Activated CD8-positive, alpha-beta memory T cell treated with anti-CD3 and anti-CD28 coated beads, Interleukin-2, amount 50 U/mL, for 24 hours (primary cell): ENCODE results near the gene CMSS1.

Source experiments
- DNase-seq: peaks from one replicate; pipeline ENCODE4 v3.0.0-alpha.2; 2020; ENCODE audit errors: extremely low read depth

Gene CMSS1

DNA sequence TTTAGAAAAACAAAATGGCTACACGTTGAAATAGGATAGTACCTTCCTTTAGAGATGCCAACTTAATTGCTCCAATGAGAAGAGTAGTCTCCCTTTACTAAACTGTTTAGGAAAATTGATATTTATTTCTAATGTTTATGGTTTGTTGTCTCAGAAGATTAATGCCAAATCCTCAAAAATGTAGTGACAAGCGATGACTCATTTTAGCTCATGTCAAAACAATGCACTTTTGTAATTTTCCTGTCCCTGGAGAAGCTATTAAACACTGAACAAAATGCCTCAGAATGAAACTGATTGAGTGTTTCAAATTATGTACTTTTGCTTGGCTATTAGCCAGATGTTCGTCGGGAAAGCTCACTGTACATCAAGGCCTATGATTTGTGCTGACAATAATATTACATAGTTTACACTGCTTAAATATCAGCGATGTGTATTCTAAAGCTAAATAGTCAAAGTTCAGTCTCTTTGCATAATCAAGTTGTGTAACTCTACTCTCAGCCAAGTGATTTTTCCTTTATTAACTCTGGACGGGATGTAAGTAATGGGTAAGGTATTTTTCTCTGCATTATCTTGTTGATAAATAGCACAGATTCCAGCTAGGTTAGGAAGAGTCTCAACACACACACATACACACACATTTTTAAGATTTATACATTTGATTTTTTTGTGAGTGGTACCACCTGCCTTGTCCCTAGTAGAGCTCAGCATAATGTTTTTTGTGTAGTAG lies 83.7 kb downstream of the CMSS1 start:
- DNase-seq, result no peak

DNA sequence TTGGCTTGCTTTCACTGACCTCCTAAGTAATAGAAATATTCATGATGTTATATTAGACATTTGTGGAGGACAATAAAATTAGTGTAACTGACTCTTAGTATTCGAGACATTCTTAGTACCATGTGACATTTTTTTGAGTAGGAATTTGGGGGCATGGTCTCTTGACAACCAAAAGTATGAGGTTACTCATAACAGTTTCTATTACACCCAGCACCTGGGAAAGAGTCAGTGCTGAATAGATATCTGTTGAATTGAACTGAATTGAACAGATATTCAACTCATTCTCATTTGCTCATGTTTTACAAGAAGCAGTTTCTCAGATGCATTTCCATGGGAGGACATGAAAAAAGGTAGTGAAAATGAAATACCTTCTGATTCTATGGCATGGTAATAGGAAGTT lies 84.4 kb downstream of the CMSS1 start:
- no peak for DNase-seq

DNA sequence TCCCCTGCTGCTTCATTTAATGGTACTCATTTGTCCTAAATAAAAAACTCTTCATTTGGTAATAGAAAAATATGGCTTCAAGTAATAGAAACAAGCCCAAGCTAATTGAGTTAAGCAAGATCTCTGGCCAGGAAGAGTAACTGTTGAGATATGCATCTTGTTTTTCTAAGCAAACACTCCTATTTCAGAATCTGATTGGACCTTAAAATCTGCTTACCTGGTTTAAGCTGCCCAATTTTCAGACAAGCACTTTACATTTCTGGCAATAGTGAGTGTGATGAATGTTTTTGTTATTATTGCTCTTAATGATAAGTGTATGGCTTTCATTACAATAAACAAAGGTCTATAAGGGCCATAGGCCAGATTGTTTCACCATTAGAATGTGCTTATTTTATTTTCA lies 86.2 kb downstream of the CMSS1 start:
- no peak for DNase-seq

DNA sequence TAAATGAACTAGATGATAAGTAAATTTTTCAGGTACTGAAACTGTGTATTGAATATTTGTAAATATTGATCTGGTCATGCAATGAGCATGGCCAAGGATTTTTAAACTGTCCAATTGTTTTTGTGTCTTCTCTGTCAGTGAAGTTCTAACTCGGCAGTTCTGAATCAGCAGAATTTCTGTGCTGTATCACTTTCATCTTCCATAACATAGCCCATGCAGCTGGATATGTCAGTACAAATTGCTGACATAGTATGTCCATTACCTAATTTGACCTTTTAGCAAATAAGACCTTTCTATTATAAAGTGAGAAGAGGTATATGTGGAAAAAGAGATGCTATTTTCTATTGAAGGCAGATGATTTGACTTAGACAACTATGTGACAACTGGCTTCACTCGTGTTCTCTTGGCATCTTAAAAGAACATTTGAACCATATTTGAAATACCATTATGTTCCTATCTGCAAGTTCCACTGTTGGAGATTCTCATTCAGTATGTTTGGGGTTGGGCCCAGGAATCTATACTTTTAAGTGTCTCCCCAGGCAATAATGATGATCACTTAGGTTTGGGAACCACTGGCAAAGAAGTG lies 90.4 kb downstream of the CMSS1 start:
- no peak for DNase-seq

DNA sequence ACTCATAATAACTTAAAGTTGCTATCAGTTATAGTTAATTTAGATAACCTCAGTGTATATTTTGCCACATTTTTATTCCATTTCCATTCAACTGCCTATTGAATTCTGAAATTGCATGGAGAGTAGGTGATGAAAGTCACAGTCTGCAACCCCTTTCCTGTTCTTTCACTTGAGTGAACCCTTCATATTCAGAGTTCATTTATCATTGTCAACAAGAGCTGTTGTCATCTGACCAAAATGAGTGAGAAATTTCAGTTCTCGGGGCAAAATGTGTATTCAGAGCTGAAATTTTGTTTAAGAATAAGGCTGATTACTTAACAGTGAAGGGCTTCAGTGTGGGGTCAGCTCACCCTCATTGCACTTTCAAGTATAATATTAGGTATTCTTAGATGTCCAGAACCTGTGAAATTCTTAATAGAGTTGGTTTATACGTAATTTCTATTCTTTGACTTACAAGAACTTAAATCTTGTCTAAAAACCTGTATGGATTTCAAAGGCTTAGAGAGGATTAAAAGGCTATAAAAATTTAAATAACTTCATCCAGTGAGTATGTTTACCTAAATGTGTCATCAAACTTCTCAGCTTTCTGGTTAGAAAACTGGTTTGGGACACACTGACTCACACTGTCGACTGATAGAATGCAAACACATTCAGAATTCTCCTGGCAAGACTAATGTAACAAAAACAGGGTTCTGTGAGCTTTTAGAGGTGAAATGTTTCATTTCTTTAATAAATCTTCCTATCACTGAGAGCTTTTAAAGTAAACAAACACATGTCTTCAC lies 92.2 kb downstream of the CMSS1 start:
- DNase-seq, result no peak

DNA sequence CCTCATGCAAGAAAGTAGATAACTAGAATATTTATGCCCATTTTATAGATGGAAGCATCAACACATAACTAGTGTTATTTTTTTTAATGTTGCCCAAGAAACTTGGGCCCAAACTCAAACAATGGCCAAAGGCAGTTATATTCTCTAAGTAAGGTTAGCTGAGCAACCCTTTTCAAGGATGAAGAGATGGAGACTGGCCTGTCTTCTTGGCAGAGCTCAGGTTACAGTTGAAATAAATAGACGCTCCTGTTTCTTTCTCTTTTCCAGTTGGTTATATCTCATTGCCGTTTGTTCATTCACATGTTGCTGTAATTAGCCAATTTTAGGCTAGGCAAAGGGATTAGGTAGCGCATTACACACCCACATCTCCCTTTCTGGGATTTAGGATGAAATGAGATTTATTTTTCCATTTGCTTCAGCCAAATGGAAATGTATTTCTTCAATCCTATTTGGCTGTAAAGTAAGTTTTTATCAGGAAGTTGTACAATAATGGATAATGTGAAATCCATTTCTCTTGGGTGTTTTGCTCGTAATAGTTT lies 93.2 kb downstream of the CMSS1 start:
- DNase-seq, result no peak

DNA sequence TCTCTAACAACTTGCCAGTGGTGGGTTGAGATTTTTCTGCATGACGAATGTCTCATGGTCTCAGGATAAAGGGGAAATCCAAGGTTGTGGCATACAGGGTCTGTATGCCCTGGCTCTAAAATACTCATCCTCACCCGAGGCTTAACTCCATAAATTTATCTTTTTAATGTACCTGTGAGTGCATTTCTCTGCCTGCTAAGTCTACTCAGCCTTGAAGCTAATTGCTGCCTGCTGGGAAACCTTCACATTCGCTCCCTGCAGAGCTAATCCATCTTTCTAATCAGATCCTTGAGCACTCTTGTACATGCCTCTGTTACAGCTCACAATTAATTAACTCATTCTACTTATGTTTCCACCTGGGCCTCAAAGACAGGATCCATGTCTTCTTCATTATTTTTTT lies 93.8 kb downstream of the CMSS1 start:
- DNase-seq, result no peak

DNA sequence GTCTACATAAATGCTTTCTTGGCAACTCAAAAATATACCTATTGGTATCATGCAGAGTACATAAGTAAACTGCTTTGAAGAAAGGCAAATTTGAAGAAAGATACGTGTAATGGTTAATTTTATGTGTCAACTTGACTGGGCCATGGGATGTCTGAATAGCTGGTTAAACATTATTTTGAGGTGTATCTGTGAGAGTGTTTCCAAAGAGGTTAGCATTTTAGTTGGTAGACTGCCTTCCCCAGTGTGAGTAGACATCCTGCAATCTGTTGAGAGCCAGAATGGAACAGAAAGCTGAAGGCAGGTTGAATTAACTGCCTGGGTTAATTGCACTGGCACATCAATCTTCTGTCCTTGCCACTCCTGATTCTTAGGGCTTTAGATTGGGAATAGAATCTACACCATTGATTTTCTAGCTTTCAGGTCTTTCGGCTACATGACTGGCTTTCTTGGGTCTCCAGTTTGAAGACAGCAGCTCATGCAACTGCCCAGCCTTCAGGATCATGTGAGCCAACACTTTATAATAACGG lies 98.3 kb downstream of the CMSS1 start:
- DNase-seq, result no peak

DNA sequence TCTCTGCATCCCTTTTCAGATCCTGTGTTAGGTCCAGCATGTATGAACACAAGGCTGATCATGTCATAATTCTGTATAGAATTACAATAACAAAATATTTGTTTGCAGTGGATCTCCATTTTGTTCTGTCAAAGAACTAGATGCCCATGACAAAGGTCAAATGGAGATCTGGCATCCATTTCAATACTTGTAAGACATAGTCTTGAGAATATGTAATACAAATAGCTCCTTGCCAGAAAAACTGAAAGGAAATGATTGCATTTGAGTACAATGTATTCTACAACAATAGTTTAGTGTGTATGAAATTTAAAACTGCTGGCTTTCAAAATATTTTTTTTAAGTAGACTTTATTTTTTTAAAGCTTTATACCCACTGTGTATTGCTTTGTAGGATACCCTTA lies 101.1 kb downstream of the CMSS1 start:
- DNase-seq, result no peak

DNA sequence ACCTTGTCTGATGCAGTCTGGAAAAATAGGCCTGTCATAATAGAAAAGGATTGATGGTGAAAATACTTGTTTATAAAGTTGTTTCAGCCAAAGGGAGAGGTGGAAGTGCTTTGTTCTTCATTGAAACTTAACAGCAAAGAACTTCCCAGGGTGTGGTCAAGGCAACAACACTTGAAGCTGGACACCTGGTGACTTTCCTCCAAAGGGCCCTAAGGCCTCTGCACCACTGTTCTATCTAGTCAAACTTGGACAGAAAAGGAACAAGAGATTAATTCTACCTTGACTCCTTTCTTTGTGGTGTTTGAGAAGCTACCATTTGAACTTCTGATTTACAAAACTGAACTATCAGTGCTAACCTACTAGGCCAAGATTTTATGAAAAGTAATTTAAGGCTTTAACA lies 102.0 kb downstream of the CMSS1 start:
- DNase-seq, result no peak

DNA sequence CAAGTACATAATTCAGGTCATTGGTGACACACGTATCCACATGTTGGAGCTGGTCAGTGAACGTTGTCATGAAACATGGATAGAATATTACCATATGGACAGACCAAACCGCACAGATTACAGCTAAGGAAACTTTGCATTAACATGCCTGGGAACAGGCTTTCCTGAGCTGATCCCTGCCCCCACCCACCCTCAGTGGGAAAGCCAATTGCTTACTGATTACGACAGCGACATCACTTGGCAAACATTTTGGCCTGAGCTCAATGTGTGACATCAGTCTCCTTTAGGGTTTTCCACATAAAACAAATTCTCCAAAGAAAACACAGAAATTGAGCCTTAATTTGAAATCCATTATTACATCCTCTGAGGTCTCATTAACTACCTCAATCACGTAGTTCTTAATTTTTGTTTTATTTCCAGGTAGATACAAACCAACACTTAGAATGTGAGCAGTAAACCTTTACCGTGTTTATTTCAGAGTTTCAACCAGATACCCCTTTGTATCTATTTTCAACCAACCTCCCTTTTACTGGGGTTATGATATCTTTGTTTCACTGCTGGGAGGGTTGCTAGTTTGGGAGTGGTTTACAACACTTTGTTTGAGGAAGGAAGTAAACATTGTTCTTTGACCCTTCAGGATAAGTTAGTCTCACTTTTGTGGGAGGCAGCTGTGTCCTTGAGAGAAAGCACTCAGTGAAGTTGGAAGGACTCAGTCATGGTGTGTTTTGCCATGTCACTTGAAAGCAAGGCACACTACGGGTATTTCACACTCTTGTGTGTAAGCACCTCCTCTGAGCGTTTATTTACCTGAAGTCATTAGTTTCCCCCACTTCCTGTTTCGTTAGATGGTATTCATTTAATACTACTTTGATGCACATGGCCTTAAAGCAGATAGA lies 103.1 kb downstream of the CMSS1 start:
- no peak for DNase-seq

DNA sequence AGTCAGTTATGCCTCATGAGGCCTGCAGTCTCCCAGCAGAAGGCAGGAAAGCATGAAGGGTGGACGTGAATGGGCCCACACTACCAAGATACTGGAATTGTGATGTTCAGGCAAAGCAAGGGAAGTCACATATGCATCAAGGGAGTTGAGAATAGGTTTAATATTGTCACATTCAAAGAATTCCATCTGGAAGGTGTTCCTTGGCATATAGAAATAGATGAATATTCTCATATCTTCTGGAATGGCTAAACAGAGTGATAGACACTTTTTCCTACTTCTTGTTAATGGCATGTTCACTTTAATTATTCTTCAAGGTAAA lies 103.7 kb downstream of the CMSS1 start:
- no peak for DNase-seq

DNA sequence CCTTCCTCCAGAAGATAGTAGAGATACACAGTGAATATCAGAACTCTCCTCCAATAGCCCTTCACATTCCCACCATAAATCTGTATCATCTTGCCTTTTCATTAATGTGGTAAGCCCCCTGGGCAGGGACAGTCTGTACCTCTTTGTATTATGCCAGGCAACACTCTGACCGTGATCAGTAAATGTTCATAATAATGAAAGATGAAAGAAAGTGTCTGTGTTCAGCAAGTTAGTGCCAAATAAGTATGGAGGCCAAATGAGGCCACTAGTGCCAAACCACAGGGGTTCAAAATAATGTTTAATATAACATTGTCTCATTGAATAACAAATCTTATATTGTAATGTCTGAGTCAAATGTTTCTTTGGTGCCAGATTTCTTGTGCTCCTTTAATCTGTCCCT lies 104.3 kb downstream of the CMSS1 start:
- DNase-seq, result no peak

DNA sequence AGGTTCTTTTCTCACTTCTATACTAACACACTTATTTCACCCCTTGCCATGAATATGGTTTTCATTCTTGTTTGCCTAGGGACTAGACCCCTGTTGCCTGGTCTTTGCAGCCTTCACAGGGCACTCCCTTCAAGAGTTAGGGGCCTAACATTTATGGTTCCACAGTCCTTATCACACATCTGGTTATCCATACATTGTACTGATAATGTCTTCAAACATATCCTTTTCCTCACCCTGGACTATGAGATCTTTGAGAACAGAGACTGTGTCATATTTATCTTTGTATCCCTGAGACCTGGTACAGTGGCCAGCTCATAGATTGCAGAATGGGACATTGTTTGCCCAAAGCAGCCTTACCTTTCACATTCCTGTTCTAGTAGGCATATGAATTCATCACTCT lies 106.2 kb downstream of the CMSS1 start:
- no peak for DNase-seq

DNA sequence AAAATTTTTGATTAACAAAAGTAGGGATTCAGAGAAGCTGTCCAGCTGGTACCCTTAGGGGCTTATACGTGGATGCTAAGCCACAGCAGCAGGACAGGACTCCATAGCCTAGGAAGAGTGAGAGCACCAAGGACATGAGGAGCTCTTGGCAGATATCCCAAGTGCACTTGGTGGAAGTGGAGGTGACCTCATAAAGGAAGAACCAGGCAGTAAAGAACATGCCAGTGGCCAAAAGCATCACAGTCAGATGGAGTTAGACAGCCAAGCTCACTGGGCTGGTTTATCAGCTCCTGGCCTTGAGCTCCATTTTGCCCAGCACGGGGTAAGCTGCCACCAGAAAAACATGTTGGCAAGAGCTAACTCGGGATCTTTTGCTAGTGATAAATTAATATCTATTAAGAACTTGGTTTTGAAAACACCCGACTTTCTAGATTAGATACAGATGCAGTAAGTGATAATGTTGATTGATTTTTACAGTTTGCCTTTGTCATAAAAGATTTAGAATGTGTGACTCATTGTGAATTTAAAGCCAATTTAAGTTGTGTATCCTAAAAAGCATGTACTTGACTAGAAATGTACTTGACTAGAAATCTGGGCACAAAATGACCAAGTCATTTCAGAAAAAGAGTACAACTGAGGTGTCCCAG lies 108.0 kb downstream of the CMSS1 start:
- no peak for DNase-seq

DNA sequence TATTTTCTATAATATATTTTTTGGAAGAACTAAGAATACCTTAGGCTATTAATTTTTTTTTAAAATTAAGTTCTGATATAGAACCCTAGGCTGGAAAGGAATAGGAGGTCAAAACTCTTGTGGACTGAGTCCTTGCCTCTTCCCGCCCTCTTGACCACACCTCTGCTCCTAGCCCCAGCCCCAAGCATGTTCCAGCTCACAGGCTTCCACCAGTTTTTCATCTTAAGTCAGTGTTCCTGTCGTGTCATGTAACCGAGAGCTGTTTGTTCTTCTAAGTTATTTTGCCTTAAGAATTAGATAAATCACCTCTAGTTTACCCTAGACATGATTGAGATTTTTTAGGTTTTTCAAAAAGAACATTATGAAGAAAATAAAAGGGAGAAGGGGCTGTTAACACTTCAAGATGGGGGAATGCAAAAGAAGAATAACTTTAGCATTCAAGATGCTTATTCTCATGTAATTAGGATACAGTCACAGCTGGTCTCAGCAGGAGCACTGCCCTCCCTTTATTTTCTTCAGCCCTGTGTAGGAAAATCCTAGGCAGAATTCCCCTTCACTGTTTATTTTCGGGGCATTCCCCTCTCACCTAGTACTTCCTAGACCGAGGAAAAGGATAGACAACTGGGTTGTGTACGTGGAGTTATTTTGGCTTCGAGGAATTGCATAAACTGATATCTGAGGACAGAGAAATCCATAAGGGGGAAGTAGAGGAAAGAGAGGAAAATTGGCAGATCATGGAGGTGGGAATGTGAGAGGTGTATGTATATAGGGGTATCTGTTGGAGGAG lies 110.2 kb downstream of the CMSS1 start:
- no peak for DNase-seq

DNA sequence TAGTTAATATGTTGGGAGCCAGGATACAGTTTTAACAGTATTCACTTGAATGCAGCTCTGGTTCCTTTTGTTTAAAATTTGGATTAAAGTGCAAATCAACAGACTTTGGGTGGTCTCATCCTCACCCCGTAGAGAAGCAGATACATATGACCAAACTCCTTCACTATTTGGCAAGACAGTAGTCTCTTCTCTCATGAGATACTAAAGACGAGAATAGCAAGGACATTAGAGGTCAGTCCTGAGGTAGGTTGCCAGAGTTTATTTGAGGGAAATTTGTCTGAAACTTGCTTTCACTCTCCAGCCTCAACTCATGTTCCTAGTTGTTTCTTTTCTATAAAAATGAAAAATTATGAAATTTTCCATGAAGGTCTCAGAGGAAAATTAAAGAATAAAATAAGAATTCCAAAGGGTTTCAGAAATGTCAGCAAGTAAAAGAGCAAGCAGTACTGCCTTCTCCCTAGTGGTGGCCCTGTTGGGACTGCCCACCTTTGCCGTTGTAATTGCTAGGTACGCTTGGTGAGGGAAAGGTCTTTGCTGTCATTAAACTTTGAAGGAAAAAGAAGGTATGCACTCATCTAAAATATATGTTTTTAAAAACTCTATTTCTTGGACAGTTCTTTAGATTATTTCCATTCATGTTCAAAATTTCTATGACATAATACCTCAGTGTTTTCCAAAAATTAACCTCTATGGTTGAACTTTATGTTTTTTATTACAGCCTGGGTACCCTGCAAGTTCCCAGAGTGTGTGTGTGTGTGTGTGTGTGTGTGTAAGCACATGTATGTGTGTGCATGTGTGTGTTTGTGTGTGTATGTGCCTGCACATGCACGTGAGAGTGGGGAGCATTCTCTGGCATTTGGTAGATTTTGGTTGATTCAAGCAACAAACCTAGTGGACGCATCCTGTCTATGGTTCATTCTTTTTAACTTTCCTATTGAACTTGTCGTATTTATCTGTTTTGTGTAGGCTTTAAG lies 111.4 kb downstream of the CMSS1 start:
- DNase-seq, result no peak

DNA sequence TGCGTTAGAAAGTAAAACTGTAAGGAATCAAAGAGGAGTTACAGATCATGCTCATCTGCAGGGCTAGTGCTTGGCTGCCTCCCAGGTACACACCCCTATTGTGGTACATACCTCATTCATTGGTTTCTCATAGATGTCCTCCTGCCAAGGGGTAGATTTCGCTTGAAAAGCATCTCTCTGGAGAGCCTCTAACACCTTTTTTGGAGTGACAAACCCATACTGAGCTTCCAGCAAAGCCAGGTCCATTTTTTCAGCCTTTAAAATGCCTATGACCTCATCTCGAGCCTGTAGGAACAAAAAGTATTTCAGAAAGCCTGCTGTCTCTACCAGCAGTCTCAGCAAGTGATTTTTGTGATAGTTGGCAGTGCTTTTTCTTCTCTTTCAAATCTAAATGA lies 112.1 kb downstream of the CMSS1 start:
- no peak for DNase-seq

DNA sequence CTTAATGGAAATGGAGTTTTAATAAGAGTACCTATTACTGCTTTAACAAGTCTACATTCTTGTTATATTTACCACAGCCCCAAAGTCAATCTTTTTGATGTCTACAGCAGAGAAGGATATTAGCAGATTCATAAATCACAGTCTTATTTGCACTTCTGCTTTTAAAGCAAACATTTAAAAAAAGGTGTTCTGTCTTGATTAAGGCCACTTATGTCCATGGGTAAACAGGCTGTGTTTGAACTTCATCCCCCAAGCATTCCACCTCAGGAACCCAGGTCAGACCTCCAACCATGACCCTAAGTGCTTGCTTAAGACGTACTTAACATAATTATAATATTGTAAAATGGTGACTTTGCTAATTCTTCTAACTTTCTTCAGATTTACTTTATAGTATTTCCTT lies 113.4 kb downstream of the CMSS1 start:
- DNase-seq, result no peak
